ENCODE data around the gene RPS6KB2. TPM values are rescaled to one million over a fixed set of nuclear protein-coding genes. Genes with fewer than 3 reads are reported as not detected.

Gene RPS6KB2
- total RNA-seq, 4 donors from 2014 or later: 34.0 to 51.0 (median 48.0) TPM

DNA sequence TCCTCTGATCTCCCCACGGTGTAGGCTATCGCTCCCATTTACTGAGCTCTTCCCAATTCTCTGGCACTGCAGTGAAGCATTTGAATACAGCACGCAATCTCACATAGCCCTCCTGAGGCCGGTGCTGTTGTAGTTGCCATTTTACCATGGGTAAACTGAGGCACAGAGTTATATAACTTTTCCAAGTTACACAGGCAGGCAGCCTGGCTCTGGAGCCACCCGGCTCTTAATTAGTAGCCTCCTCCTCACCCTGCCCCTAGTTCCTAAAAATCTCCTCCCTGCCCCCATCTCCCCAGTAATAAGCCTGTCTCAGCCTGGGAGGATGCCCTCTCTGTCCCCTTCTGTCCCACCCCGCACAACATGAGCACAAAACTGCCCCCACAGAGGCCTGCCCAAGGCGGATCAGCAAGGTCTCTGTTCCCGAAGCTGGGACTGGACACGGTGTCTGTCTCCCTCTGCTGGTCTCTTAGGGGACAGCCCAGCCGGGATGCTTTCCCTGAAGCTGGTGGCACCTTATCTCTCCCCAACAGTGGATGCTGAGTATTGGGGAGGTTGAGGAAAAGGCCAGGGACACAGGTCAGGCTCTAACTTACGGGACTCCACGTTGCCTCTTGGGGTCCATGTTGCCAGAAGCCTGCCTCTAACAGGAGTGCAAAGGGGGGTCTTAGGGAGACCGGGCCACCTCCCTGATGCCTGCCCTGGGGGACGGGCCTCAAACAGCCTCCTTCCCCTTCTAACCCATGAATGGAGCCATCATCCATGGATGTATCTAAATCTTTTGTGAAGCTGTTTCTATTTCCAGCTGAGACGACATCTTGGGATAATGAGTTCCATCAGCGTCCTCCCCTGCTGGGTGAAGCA is 45.8 kb upstream of the RPS6KB2 start:
- intact Hi-C loops (cut with DNase I): loop anchor here (2.0 to 5.0 kb wide), 3 partner anchors 26 to 120 kb away; no protein-coding TSS in a partner anchor
- TF ChIP-seq CTCF (IDR thresholded peaks at IDR 0.05) (peak; percentile 95 to 100 (median 99)), EP300 (IDR thresholded peaks at IDR 0.05) (no peak), POLR2AphosphoS5 (IDR thresholded peaks at IDR 0.05) (peak; percentile 35 to 65)

DNA sequence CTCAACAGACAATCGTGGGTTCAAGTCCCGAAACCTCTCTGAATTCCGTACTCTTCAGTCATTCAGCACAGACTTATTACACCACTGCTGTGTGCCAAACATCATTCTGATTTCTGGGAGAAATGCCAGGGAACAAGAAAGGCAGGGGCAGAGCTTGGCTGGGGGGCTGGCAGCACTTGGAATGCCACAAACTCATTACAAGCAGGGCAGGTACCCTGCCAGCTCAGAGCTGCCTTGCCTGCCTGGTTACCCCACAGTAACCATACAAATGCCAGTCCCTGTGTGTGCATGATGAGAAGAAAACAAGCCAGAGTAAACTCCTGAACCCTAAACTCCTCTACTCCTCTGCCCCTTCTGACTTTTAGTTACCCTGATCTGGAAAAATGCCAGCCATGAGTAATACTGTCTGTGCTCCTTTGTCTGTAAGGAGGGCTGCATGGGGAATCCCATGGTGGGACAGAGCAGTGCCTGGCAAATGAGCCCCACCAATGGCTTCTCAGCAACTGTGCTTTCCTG is 43.4 kb upstream of the RPS6KB2 start:
- intact Hi-C loops (cut with DNase I): loop anchor here (5.0 kb wide), 2 partner anchors 38 to 123 kb away; no protein-coding TSS in a partner anchor
- no peaks in the 10 kb centered on the region for H3K27me3 ChIP-seq
- TF ChIP-seq POLR2A (IDR thresholded peaks at IDR 0.05; ENCODE audit: low read depth): no peak
- TF ChIP-seq POLR2AphosphoS5 (IDR thresholded peaks at IDR 0.05): peak in 1 of 2 donors; percentile 17
- H3K4me3 ChIP-seq: no peak overlapping the region
- H3K4me1 ChIP-seq: peaks cover 3 to 34% (median 17%) of the 10 kb centered on the region in 4 donors
- no peaks in the 10 kb centered on the region for H3K36me3 ChIP-seq
- H3K9me3 ChIP-seq: no peaks in the 10 kb centered on the region
- H3K27ac ChIP-seq (replicated peaks in 1 of 4): peak overlapping the region in 1 of 4 donors; percentile 15
- DNase-seq (ENCODE audit: extremely low spot score): no peak
- 56% methylated on average over 3 of the region's 3 CpGs for WGBS

More for the DNA sequence above, 45.8 kb upstream of the RPS6KB2 start:
- Histone ChIP-seq H3K27me3 (no peaks in the 10 kb centered on the region), H3K4me3 (no peak overlapping the region), H3K36me3 (no peaks in the 10 kb centered on the region), H3K27ac (replicated peaks in 1 of 4) (no peak overlapping the region), H3K4me1 (peaks cover 3 to 35% (median 17%) of the 10 kb centered on the region in 4 donors), H3K9me3 (no peaks in the 10 kb centered on the region)
- 47% methylated on average over 12 of the region's 16 CpGs for WGBS
- DNase-seq (ENCODE audit: extremely low spot score): no peak

DNA sequence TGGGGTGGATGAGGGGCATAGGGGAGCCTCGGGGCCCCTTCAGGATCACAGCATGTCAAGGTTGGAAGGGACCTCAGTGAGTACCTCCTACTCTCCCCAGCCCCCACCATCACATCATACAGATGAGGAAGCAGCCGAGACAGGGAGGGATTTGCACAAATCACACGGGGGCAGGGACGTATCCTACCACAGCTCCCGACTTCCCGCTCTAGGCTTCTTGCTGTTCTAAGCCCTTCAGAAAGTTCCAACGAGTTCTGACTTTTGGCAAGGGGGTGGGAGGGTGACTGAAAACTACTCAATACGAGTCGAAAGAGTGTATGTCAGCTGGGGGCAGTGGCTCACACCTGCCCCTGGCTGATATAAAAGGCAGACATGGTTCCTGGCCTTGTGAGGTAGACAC is 41.2 kb upstream of the RPS6KB2 start:
- DNase-seq (ENCODE audit: extremely low spot score): no peak
- intact Hi-C loops (cut with DNase I): no loop called here
- no peaks in the 10 kb centered on the region for H3K27me3 ChIP-seq
- no peaks in the 10 kb centered on the region for H3K36me3 ChIP-seq
- WGBS: 43% methylated on average over 6 of the region's 9 CpGs
- no peak overlapping the region for H3K27ac ChIP-seq (replicated peaks in 1 of 4)
- peaks cover 15 to 45% (median 33%) of the 10 kb centered on the region in 4 donors for H3K4me1 ChIP-seq
- TF ChIP-seq EP300 (IDR thresholded peaks at IDR 0.05) (no peak), POLR2A (IDR thresholded peaks at IDR 0.05; ENCODE audit: low read depth) (no peak), POLR2AphosphoS5 (IDR thresholded peaks at IDR 0.05) (no peak), CTCF (IDR thresholded peaks at IDR 0.05) (no peak)
- no peak overlapping the region for H3K4me3 ChIP-seq
- H3K9me3 ChIP-seq: no peaks in the 10 kb centered on the region

GRCh38 chr11:67387518-67387917 is 40.8 kb upstream of the RPS6KB2 start:
- Histone ChIP-seq H3K9me3 (no peaks in the 10 kb centered on the region), H3K4me1 (peaks cover 16 to 45% (median 35%) of the 10 kb centered on the region in 4 donors), H3K27ac (replicated peaks in 1 of 4) (no peak overlapping the region), H3K36me3 (no peaks in the 10 kb centered on the region), H3K27me3 (no peaks in the 10 kb centered on the region), H3K4me3 (no peak overlapping the region)
- WGBS: 74% methylated on average over 6 of the region's 6 CpGs
- no peak for TF ChIP-seq POLR2AphosphoS5 (IDR thresholded peaks at IDR 0.05)
- no peak for TF ChIP-seq CTCF (IDR thresholded peaks at IDR 0.05)
- TF ChIP-seq EP300 (IDR thresholded peaks at IDR 0.05): no peak
- TF ChIP-seq POLR2A (IDR thresholded peaks at IDR 0.05; ENCODE audit: low read depth): no peak
- no peak for DNase-seq (ENCODE audit: extremely low spot score)
- intact Hi-C loops (cut with DNase I): no loop called here

DNA sequence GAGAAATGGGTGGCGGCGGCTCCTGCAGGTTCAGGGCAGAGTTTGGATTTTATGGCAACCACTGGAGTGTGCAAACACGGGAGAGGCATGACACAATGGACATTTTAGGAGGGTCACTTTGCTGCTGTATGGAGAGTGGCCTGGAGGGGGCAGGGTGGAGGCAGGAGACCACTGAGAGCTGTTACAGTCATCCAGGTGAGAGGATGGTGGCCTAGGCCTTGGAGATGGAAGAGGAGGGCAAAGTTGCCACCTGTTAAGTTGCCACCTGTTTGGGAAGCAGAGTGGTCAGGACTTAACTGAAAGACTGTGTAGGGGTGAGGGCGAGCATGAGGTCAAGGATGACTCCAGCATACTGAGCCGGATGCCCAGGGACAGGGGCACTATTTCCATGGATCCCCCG is 38.8 kb upstream of the RPS6KB2 start:
- DNase-seq (ENCODE audit: extremely low spot score): no peak
- Histone ChIP-seq H3K27ac (replicated peaks in 1 of 4) (no peak overlapping the region), H3K36me3 (peaks cover 0 to 13% (median 5%) of the 10 kb centered on the region in 4 donors), H3K27me3 (no peaks in the 10 kb centered on the region), H3K9me3 (no peaks in the 10 kb centered on the region), H3K4me3 (no peak overlapping the region), H3K4me1 (peaks cover 20 to 43% (median 41%) of the 10 kb centered on the region in 4 donors)
- TF ChIP-seq EP300 (IDR thresholded peaks at IDR 0.05): no peak
- TF ChIP-seq CTCF (IDR thresholded peaks at IDR 0.05): peak; percentile 45 to 53 (median 48)
- WGBS: 62% methylated on average over 6 of the region's 6 CpGs
- intact Hi-C loops (cut with DNase I): no loop called here
